SIG-M5 treated with dmso at 0.1 percent for 504 hours (cell line): ENCODE measurements around the gene MFSD2A.
"Not testable (repeated sequence)": the region's sequence is repeated elsewhere in the genome, so short reads cannot be mapped to it uniquely, and the experiment has no call there.

ENCODE experiments used
- DNase-seq: peaks from one replicate; lab custom pipeline; 2025; ENCODE audit not compliant: unreplicated experiment; lab: John Stamatoyannopoulos, UW

The MFSD2A gene

GRCh38 chr1:39996396-39997004 is 41.6 kb downstream of the MFSD2A start:
- DNase-seq = no peak

GRCh38 chr1:40001456-40001855 is 46.5 kb downstream of the MFSD2A start:
- DNase-seq = no peak

GRCh38 chr1:40003156-40004093 is 48.5 kb downstream of the MFSD2A start:
- DNase-seq = peak; percentile 48

GRCh38 chr1:40004857-40005256 is 49.9 kb downstream of the MFSD2A start:
- no peak for DNase-seq

GRCh38 chr1:40007481-40008034 is 52.6 kb downstream of the MFSD2A start:
- DNase-seq = not testable (repeated sequence)

GRCh38 chr1:40011198-40011597 is 56.3 kb downstream of the MFSD2A start:
- DNase-seq = no peak

GRCh38 chr1:40014253-40014706 is 59.3 kb downstream of the MFSD2A start:
- DNase-seq = peak; percentile 54

- no peak for DNase-seq
Measured at GRCh38 chr1:40014812-40015594, 60.1 kb downstream of the MFSD2A start.

- no peak for DNase-seq
Measured at GRCh38 chr1:40017951-40018575, 63.1 kb downstream of the MFSD2A start.
